ENCODE data around the gene ACP7.

DNA sequence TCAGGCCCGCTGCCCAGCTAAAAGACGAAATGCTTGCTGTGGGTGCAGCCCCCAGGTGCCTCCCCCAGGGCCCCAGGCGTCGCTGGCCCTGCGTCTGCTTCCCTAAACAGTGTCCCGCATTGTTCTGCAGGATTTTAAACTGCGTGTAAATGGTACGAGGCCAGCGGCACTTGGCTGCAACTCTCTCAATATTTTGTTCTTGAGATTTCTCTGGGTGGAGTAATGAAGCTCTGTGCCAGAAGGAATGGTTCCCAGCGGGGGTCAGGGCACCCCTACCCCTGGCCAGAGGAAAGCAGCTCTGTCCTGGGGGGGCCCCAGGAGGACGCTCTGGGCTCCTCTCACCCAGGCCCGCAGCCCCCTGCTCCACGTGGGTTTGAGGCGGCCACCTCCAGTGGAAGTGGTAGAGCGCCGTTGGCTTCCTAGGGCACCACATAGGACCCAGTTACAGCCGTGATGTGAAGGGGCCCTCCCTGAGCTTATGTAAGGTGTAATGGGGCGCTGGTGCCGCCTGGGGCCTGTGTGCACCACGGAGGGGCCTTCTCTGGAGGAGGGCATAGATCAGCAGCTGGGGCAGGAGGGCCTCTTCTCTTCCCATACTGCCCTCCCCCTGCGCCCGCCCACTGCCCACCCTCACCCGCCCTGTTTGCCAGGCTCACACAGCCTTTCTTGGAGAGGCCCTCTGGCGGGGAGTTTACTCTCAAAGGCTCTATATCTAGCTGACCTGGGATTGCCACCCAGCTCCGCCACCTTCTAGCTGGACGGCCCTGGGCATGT is 61.2 kb downstream of the ACP7 start:
- TF ChIP-seq, protein P1, sequence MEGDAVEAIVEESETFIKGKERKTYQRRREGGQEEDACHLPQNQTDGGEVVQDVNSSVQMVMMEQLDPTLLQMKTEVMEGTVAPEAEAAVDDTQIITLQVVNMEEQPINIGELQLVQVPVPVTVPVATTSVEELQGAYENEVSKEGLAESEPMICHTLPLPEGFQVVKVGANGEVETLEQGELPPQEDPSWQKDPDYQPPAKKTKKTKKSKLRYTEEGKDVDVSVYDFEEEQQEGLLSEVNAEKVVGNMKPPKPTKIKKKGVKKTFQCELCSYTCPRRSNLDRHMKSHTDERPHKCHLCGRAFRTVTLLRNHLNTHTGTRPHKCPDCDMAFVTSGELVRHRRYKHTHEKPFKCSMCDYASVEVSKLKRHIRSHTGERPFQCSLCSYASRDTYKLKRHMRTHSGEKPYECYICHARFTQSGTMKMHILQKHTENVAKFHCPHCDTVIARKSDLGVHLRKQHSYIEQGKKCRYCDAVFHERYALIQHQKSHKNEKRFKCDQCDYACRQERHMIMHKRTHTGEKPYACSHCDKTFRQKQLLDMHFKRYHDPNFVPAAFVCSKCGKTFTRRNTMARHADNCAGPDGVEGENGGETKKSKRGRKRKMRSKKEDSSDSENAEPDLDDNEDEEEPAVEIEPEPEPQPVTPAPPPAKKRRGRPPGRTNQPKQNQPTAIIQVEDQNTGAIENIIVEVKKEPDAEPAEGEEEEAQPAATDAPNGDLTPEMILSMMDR (IDR thresholded peaks at IDR 0.05) = peak in 1 of 6 experiments; percentile 10
- no peak for TF ChIP-seq POLR2A (IDR thresholded peaks at IDR 0.05)
